GM21717 (cell line): ENCODE measurements around the gene LOXL1.

Experiments used
- ATAC-seq: cut with Tn5 transposase; IDR thresholded peaks from one replicate; pipeline ENCODE4 v1.9.1; 2021; ENCODE audit warnings: mild to moderate bottlenecking, moderate library complexity; ENCODE audit not compliant: unreplicated experiment

Gene LOXL1, protein sequence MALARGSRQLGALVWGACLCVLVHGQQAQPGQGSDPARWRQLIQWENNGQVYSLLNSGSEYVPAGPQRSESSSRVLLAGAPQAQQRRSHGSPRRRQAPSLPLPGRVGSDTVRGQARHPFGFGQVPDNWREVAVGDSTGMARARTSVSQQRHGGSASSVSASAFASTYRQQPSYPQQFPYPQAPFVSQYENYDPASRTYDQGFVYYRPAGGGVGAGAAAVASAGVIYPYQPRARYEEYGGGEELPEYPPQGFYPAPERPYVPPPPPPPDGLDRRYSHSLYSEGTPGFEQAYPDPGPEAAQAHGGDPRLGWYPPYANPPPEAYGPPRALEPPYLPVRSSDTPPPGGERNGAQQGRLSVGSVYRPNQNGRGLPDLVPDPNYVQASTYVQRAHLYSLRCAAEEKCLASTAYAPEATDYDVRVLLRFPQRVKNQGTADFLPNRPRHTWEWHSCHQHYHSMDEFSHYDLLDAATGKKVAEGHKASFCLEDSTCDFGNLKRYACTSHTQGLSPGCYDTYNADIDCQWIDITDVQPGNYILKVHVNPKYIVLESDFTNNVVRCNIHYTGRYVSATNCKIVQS

DNA sequence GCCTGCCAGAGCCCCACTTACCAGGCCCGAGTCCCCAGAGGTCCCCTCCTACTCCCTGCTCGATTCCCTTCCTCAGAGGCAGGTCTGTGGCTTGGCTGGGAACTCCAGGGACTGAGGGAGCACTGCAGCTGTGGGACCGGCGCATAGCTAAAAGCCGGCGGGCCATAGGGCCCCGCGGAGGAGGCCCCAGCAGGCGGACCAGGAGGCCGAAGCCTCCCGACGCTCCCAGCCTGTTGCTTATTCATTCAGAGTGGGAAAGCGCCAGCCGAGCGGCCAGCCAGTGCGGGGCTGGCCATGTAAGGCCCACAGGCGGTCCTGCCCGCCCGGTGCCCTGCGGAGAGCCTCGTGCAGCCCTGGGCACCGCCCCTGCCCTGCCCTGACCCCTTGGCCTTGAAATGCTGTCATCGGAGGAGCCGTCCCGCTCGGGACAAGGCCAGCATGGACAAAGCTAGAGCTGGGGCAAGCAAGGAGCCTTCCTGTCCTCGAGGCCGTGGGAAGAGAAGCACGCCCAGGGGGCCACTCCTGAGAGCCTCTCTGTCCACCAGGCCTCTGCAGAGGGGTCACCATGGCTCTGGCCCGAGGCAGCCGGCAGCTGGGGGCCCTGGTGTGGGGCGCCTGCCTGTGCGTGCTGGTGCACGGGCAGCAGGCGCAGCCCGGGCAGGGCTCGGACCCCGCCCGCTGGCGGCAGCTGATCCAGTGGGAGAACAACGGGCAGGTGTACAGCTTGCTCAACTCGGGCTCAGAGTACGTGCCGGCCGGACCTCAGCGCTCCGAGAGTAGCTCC lies at the start of gene LOXL1:
Gene LOXL1, plus strand, starts transcription at position 244 of the 784 bp plus-strand sequence. Its CDS starts 322 bp downstream, at position 566.
- no peak for ATAC-seq

DNA sequence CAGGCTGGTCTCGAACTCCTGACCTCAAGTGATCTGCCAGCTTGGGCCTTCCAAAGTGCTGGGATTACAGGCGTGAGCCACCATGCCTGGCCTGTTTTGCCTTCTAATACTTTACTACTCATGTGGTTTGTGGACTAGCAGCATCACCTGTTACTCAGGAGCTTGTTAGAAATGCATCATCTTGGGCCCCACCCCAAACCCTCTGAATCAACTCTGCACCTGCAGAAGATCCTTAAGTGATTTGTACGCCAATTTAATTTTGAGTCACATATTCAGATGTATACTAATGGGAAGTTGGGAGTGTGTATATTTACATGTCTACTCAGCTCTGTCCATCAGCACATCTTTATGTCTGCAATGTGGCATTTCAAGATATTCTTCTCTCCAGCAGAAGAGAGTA lies 46.8 kb upstream of the LOXL1 start:
- ATAC-seq = no peak

DNA sequence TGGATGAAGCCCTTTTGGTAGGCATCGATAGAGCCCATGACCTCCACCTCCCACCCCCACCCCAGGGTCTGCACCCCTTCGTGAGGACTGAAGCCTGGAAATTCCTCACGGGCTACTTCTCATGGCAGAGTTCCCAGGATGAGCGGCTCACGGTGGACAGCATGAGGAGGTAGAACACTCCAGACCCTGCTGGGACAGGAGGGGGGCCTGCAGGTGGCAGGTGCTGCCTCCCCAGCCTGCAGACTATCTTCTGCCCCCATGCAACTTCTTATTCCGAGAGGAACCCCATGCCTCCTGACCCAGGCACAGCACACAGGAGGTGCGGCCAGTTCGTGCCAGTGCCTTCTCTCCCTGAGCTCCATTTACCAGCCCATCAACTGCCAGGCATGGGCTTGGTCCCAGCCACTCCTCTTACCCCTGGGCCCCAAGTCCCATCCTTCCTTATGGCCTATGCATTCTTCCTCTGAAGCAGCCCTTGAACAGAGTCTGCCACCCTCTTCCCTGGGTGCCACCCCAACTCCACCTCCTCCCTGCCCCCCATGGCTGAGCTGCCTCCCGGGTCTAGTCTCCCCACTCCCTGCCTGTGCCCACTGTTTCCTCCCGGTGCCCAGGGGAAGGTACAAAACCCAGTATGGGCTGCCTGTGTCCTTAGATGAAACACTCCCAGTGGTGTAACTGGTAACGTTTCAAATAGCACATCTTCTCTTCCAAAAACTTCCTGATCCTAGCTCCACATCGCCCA lies 44.5 kb upstream of the LOXL1 start:
- ATAC-seq = no peak

DNA sequence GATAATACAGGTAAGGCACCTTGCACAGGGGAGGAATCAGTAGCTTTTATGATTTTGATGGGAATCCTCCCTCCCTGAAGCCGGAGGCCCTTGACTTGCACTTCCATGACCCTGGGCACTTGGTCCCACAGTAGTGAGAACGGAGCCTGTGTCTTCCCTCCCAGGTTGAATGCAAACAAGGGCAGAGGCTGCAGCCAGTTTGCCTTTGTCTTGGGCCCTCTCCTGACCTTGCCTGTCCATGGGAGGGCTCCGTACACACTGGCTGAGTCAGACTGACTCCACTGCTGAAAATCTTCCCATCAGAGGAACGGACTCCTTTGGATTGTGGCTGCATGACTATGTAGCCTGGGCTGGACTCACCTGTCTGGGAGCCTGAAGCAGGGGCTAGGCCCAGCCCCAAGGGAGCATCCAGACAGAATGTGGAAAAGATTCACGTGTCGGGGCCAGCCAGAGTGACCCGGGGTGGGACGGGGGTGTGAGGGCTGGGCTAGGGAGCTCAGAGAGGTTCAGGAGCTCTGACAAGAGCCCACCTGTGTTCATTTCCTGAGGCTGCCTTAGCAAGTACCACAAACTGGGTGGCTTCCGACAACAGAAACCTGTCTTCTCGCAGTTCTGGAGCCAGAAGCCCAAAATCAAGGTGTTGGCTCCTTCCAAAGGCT lies 43.4 kb upstream of the LOXL1 start:
- ATAC-seq = no peak

DNA sequence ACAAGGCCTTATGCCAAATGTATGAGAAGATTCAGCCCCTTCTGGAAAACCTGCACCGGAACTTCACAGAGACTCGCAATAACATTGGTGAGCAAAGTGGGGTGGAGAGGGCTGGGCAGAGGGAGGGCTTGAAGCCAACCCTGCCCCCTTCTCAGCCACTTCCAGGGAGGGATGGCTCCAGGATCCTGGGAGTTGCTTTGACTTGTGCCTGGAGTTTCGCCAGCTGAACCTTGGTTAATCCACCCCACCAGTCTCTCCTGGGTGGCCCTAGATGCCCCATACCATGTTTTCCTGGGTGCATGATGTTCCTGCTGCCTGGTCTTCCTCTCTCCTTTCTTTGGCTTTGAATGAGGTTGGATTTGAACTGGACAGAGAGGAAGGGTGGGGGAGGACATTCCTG lies 42.1 kb upstream of the LOXL1 start:
- no peak for ATAC-seq

DNA sequence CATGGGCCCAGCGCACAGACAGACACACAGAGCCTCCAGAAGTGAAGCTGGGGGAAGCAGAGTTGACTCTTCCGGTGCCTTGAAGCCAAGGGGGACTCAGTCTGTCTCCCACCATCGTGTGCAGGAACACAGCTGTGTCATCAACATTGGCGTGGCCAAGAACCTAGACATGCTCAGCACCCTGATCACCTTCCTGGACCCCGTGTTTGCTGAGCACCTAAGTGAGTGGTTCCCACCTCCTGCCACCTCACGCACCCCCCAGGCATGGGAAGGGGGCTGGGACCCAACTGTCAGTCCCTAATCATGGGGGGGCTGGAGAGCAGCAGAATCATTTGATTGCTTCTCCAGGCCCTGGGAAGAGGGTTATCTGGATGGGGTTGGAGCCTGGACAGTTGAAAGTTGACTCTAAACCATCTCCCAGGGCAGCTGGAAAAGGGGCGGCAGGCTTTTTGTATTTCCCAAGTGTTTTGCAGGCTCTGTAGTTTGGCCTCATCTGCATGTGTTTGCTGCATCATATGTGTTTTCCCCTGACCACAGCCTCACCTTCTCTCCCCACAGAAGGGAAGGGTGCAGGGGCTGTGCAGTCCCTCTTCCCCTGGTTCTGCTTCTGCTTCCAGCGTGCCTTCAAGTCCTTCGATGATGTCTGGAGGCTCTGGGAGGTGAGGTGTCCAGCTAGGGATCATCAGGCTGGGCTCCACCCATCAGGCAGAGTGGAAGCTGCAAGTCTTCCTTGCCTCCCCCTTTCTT lies 40.1 kb upstream of the LOXL1 start:
- no peak for ATAC-seq

DNA sequence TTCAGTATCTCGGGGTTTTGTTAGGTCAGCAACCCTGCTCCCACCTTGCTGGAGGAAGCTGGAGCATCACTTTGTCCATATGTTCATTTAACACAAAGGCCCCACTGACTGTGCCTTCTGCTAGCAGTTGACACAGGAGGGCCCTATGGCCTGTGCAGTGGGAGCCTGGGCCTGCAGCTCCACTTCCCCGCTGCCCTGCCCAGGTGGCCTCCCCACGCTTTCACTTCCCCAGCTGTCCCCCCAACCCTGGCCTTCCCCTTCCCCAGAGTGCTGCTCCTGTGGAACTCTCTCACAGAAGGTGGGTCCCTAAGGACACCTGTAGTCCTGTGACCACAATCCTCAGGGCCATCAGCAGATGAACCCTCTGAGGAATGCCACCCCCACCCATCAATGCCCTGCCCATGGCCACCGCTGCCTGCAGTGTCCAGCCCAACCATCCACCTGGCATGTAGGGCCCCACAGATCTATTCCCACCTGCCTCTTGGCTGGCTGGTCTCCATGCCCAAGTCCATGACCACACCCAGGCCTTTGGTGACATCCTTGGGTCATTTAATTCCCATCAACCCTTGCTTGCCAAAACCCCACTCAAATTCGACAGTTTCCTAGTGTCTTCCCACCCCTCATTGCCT lies 39.4 kb upstream of the LOXL1 start:
- no peak for ATAC-seq

DNA sequence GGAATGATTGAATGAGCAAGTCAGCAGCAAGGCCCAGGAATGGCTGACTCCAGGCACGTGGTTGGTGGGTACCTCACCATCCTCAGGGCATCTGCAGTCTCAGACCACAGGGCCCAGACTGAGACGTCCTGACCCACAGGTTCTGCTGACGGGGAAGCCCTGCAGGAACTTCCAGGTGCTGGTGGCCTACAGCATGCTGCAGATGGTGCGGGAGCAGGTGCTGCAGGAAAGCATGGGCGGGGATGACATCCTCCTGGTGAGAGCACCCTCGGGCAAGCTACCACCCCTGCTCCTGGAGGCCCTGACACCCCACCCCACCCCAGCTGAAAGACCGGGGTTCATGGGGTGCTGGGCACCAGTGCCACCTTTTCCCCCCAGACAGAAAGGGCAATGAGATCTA lies 38.8 kb upstream of the LOXL1 start:
- no peak for ATAC-seq

DNA sequence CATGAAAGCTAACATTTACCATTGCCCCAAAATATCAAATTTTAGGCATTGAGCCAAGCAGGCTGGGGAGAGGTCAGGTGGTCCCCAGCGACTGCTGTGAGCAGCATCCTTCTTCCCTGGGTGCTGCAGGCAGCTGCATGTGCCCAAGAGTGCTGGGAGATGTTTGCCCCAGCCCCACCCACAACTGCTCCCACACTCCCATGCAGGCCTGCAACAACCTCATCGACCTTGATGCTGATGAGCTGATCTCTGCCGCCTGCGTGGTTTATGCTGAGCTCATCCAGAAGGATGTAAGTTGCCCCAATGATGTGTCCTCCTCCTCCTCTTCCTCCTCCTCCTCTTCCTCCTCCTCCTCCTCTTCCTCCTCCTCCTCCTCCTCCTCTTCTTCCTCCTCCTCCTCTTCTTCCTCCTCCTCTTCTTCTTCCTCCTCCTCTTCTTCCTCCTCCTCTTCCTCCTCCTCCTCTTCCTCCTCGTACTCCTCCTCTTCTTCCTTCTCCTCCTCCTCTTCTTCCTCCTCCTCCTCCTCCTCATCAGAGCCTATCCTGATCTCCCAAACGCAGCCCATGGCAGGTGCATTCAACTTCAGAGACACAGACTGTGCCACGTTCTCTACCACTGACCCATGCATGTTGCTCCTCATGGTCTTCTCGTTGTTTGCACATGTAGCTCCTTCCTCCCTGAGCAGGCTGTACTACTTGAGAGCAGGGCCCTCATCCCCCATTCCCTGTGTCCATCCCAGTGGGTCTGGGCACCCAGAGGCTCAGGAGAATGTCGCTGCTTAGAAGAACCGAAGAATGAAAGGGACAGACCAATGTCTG lies 37.8 kb upstream of the LOXL1 start:
- ATAC-seq = no peak

DNA sequence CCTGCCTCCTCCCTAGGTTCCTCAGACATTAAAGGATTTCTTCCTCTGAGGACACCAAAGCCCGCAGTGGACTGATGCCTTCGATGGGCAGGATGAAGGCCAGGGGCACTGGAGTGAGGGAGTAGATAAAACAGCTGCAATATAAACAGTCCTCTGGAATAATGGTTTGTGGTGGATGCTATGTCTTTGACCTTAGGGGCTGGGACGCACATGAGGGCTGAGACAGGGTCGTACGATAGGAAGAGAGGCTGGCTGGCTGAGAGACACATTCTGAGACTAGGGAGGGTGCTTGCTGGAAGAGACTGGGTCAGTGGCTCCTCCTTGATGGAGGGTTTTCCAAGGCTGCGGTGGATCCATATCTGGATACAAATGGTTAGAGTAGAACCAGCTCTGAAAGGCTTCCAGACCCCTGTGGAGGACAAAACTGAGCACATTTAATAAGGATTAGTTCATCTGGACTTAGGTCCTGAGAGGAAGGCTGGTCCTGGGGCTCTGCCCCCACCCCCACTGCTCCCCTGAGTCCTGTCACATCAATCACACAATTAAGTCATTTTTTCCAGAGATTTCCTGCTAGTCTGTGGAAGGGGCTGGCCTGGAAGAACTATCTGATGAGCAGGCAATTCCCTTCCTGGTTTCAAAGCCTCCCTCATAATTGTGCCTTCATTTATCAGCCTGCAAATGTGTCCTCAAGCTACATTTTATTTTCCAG lies 37.1 kb upstream of the LOXL1 start:
- ATAC-seq = no peak

DNA sequence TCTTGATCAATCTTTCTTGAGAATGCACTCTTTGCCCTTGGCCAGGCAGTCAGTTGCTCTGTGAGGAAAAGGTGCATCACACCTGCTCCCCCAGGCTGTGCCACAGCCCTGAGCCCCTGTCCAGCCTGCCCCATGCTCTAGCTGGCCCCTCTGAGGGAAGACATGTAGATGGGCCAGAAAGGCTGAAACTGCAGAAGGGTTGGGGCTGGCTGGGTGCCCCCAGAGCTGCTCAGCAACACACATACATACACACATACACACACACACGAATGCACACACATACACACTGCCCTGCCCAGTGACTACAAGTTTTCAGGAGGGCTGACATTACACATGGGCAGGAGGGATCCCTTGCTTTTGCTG lies 36.5 kb upstream of the LOXL1 start:
- no peak for ATAC-seq

DNA sequence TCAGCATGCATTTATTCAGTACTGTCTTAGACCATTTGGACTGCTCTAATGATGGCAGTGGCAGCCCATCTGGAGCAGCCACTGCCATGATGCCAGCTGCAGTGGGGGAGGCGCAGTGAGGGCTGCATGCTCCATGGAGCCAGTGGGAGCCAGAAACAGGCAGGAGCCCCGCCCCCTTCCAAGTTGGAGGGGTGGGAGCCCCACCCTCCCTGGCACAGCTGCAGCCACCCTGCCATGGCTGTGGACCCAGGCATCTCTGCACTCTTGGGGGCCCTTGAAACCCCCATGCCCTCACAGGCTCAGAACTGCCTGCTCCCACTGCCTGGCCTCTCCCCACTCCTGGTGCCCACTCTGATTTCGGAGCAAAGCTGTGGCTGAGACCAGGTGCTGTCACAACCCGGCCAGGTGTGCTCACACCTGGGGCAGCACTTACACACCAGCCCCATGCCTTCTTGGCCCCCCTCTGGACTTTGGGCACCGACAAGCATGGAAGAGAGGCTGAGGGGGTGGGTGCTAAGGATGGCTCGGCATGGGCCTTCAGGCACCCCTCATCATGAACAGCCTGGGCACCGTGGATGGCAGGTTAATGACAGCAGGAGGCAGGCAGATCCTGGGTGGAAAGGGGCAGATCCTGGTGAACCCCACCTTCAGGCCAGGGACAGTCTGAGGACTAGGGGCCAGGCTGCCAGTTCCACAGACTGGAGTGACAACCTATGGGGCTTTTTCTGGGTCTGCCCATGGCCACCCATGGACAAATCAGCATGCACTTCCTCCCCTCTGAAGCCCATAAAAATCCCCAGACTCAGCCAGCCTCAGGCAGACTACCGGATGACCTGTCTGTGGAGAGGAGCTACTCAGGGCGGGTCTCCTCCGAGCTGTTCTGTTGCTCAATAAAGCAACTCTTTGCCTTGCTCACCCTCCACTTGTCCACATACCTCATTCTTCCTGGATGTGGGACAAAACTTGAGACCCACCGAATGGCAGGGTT lies 34.6 kb upstream of the LOXL1 start:
- ATAC-seq = no peak

DNA sequence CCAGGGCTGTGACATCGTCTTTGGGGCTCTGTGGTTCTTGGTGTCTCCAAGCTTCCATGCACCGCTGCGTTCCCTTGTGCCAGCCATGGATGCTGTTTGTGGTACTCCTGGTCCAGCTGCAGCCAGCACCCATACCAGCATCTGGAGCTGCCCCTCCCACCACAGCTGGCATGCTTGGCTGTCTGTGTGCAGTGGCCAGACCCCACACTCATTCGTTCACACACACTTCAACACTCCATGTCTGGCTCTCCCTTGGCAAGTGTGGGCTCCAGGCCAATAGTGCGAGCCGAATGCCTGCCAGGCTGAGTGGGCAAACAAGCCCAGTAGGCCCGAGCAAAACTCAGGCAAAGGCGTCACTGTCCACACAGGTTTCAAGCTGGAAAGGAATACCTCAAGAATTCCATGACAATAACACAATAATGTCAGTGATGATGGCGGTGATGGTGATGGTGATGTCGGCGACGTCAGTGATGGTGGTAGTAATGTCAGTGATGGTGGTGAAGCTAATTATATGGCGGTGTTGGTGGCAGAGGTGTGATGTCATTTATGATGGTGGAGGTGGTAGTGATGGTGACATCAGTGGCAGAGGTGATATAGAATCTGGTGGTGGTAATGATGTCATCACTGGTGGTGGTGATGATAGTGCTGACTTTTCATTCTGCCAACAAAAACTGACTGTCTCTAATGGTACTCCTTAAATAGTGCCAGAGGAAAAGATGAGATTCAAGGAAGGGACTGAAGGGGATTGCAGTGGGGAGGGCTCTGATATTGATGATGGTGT lies 33.6 kb upstream of the LOXL1 start:
- ATAC-seq = no peak

DNA sequence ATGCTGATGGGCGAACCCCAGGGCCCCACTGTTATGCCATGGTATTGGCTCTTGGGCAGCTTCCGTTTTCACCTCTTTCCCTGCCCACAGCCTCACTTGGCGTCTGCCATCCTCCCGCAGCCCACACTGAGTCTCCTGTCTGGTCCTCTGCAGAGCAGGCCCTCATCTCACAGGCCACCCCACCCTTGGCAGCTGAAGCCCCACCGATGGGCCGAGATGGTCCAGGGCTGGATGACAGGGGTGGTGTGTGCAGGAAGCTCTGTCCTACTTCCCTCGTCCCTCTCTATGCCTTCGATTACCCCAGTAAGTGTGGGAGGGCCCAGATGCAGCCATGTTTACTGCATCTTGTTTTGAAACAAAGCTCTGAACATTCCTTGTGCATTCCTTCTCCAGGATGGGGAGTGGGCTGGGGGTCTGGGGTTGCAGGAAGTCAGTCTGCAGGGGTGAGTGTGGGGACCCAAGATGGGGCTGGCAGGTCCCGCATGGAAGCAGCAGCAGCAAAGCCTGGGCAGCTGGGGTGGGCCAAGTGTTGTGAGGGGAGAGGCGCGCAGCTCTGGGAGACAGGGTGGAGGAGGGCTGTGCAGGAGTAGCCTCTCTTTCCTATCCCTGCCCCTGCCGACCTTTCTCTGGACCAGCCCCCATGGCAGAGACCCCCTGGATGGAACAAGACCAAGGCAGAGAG lies 32.0 kb upstream of the LOXL1 start:
- no peak for ATAC-seq

DNA sequence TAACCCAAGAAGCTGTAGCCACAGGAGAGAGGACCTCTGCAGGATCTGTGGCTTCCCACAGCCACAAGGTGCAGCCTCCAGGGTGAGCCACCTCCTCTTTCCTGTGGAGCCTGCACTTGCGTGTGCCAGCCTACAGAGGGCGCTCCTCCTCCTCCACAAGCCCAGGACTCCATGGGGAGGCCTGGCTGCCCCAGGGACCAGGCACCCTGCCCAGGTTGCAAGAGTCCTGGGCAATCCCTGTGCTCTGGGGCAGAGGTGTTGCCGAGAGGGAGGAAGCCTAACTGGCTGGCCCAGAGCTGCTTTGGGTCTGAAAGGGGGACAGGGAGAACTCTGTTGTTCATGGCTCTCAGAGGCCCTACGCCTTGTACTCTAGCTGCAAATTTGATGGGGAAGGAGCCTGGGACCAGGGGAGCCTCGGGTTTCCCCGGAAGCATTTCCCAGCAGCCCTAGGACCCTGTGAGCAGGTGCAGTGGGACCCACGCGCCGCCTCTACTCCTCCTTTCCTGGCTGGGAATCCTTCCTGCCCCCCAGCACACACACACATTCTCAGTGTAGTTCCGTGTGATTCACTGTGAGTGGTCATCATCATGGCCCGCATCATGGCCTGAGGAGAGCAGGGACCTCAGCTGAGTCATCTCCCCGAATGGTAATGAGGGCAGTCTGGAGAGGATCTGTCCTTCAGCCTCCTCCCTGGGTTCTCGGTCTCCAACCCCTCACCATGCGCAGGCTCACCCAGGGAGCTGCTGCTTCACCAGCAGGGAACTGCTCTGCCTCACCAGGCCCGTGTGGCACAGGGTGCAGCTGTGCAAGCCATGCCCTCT lies 28.6 kb upstream of the LOXL1 start:
- ATAC-seq = no peak
